IMR-90 (cell line): ENCODE results near the gene NOC2L. TPM values are rescaled to one million over a fixed set of nuclear protein-coding genes. Genes with fewer than 3 reads are reported as not detected.
A peak's percentile ranks its signal among the peaks of the same experiment; 100 is the strongest.

Source experiments
- ATAC-seq: fragments of 200-7000 bp; cut with Tn5 transposase; 2 replicates; pipeline ENCODE4 v1.9.1; 2020; ENCODE audit warnings: low read depth, mild to moderate bottlenecking, moderate library complexity
- BruUV-seq: library from RNA; stranded (reverse); fragments of 400-500 nt; replicated peaks from 2 replicates; lab custom pipeline; 2021; lab: Mats Ljungman, UMichigan
- CTCF ChIA-PET: fragments of 300-600 bp; formaldehyde crosslinking; extraction: SDS; loops from one replicate; lab custom pipeline; 2021; ENCODE audit warnings: antibody characterized with exemption; lab: Yijun Ruan, JAX
- POLR2A ChIA-PET: fragments of 300-600 bp; sonication (Branson Sonifier 250); formaldehyde crosslinking; loops from one replicate; lab custom pipeline; 2022; ENCODE audit warnings: antibody characterized with exemption; ENCODE audit not compliant: unreplicated experiment; lab: Charles Lee
- DNase-seq: peaks from one replicate; pipeline ENCODE4 v3.0.0; 2013
- H2AFZ ChIP-seq: replicated peaks from 2 replicates; pipeline ENCODE3; 2013; ENCODE audit warnings: low read length, mild to moderate bottlenecking; ENCODE audit not compliant: poor library complexity
- H2AK5ac ChIP-seq: 2 replicates; pipeline ENCODE4 v1.6.1; 2013; ENCODE audit warnings: low read depth, low read length, inconsistent platforms
- H2AK9ac ChIP-seq: replicated peaks from 2 replicates; pipeline ENCODE3; 2013; ENCODE audit warnings: mild to moderate bottlenecking, low read depth, low read length, moderate library complexity; ENCODE audit not compliant: poor library complexity
- H2BK120ac ChIP-seq: 2 replicates; pipeline ENCODE4 v1.6.1; 2013; ENCODE audit warnings: low read depth, low read length, inconsistent platforms
- H2BK15ac ChIP-seq: 3 replicates; pipeline ENCODE4 v1.6.1; 2013; ENCODE audit warnings: low read depth, low read length, inconsistent platforms
- H2BK20ac ChIP-seq: 2 replicates; pipeline ENCODE4 v1.6.1; 2013; ENCODE audit warnings: low read depth, mild to moderate bottlenecking, inconsistent platforms, low read length, moderate library complexity
- H2BK5ac ChIP-seq: 2 replicates; pipeline ENCODE4 v1.6.1; 2013; ENCODE audit warnings: mild to moderate bottlenecking, low read depth, low read length, inconsistent platforms; ENCODE audit not compliant: poor library complexity, severe bottlenecking
- H3K14ac ChIP-seq: replicated peaks from 2 replicates; pipeline ENCODE4 v1.6.1; 2013; ENCODE audit warnings: low read depth, low read length, inconsistent platforms
- H3K18ac ChIP-seq: 2 replicates; pipeline ENCODE4 v1.6.1; 2013; ENCODE audit warnings: low read depth, low read length, control low read depth
- H3K23ac ChIP-seq: 2 replicates; pipeline ENCODE4 v1.6.1; 2013; ENCODE audit warnings: low read depth, low read length, inconsistent platforms
- H3K27ac ChIP-seq: 2 replicates; pipeline ENCODE4 v1.5.1; 2013; ENCODE audit warnings: mild to moderate bottlenecking, control low read depth, low read length; ENCODE audit not compliant: insufficient read depth
- H3K27me3 ChIP-seq: 2 replicates; pipeline ENCODE4 v1.6.1; 2013; ENCODE audit warnings: low read length; ENCODE audit not compliant: control insufficient read depth, insufficient read depth
- H3K36me3 ChIP-seq: 2 replicates; pipeline ENCODE4 v1.6.1; 2013; ENCODE audit warnings: low read length, mixed read lengths; ENCODE audit not compliant: control insufficient read depth, insufficient read depth
- H3K4ac ChIP-seq: 2 replicates; pipeline ENCODE4 v1.6.1; 2013; ENCODE audit warnings: low read depth, low read length, inconsistent platforms
- H3K4me1 ChIP-seq: 2 replicates; pipeline ENCODE4 v1.6.1; 2013; ENCODE audit warnings: low read length, mixed read lengths; ENCODE audit not compliant: control insufficient read depth, insufficient read depth
- H3K4me2 ChIP-seq: 2 replicates; pipeline ENCODE4 v1.6.1; 2013; ENCODE audit warnings: low read depth, mild to moderate bottlenecking, control low read depth, low read length, moderate library complexity
- H3K4me3 ChIP-seq: 2 replicates; pipeline ENCODE4 v1.5.1; 2013; ENCODE audit warnings: low read depth, mild to moderate bottlenecking, control low read depth, low read length, moderate library complexity; ENCODE audit not compliant: insufficient read depth
- H3K56ac ChIP-seq: 2 replicates; pipeline ENCODE4 v1.6.1; 2013; ENCODE audit warnings: low read length, inconsistent platforms; ENCODE audit not compliant: insufficient read depth; ENCODE audit errors: extremely low read depth
- H3K79me1 ChIP-seq, 2 experiments: 2 replicates each; pipeline ENCODE4 v1.6.1; 2013; ENCODE audit warnings: low read length in 2 of 2, inconsistent platforms in 1 of 2, low read depth in 1 of 2
- H3K9ac ChIP-seq: 2 replicates; pipeline ENCODE4 v1.6.1; 2013; ENCODE audit warnings: low read depth, low read length, control low read depth
- H3K9me1 ChIP-seq: 2 replicates; pipeline ENCODE4 v1.6.1; 2013; ENCODE audit warnings: low read length, inconsistent platforms; ENCODE audit not compliant: insufficient read depth
- H3K9me3 ChIP-seq: 2 replicates; pipeline ENCODE4 v1.6.1; 2013; ENCODE audit warnings: low read length; ENCODE audit not compliant: control insufficient read depth, insufficient read depth
- H4K20me1 ChIP-seq: 2 replicates; pipeline ENCODE4 v1.6.1; 2013; ENCODE audit warnings: low read length, inconsistent platforms; ENCODE audit not compliant: insufficient read depth
- H4K5ac ChIP-seq: 2 replicates; pipeline ENCODE4 v1.6.1; 2013; ENCODE audit warnings: mild to moderate bottlenecking, low read depth, low read length, control low read depth
- H4K8ac ChIP-seq, 2 experiments: 2 replicates each; pipeline ENCODE4 v1.6.1; 2013; ENCODE audit warnings: low read depth in 2 of 2, low read length in 2 of 2, control low read depth in 1 of 2, inconsistent platforms in 1 of 2
- H4K91ac ChIP-seq: 2 replicates; pipeline ENCODE4 v1.6.1; 2013; ENCODE audit warnings: low read depth, low read length, inconsistent platforms; ENCODE audit not compliant: insufficient read depth
- CEBPB ChIP-seq: IDR thresholded peaks from 2 replicates; pipeline ENCODE4 v1.6.1; 2012; ENCODE audit warnings: low read depth, low read length, improper control_type of control experiment
- CHD1 ChIP-seq: IDR thresholded peaks from 2 replicates; pipeline ENCODE4 v1.6.1; 2012; ENCODE audit warnings: low read depth, low read length, improper control_type of control experiment
- WGBS, 2 experiments: methylation state at CpG; one replicate each; pipeline versions ENCODE4 v1.1.5 to v1.1.7; 2013; ENCODE audit warnings: missing lambda C conversion rate in 2 of 2; ENCODE audit not compliant: insufficient read length in 1 of 2; ENCODE audit errors: extremely low coverage in 2 of 2; 5-methylcytosine and 5-hydroxymethylcytosine counted together
- dilution Hi-C: fragments of 300-500 bp; cut with HindIII; formaldehyde crosslinking; loops from one replicate; pipeline ENCODE4 v1.14.3; 2018; ENCODE audit warnings: low sequenced_read_pairs; ENCODE audit not compliant: unreplicated experiment
- in situ Hi-C: fragments of 300-500 bp; cut with MboI; formaldehyde crosslinking; loops from 3 replicates; pipeline ENCODE4 v1.14.3; 2019; ENCODE audit warnings: low sequenced_read_pairs, inconsistent platforms, mixed read lengths
- intact Hi-C: fragments of 100-400 bp; cut with micrococcal nuclease; formaldehyde crosslinking; loops from 2 replicates; pipeline ENCODE4 v1.10.0; 2022
- polyA plus RNA-seq, 3 experiments: library from polyadenylated mRNA; depleted of rRNA; stranded (reverse); fragments of >200 nt; gene quantifications; 2 replicates each; pipeline ENCODE4 v1.2.3, GENCODE V29; 2012; ENCODE audit warnings: low replicate concordance in 1 of 3
- total RNA-seq: library from RNA; depleted of rRNA; stranded (reverse); fragments of >200 nt; gene quantifications from 2 replicates; pipeline ENCODE4 v1.2.3, GENCODE V29; 2012

The NOC2L gene
- total and polyA plus RNA-seq, 2 of the 4 experiments (the other 2 are of a cell fraction), result 74.2 to 106 TPM

GRCh38 chr1:916173-917075 is 42.6 kb downstream of the NOC2L start:
- ChIA-PET CTCF (no interaction called here), POLR2A (no interaction called here)
- dilution Hi-C loops, result no loop called here
- no peak overlapping the region; the same call in 1 of the 2 replicates for H3K4me2 ChIP-seq
- H3K36me3 ChIP-seq, result no peaks in the 10 kb centered on the region
- TF ChIP-seq CEBPB (peak; percentile 42; the same call in 1 of the 2 replicates), CHD1 (no peak)
- H3K4me1 ChIP-seq, result peaks cover 17% of the 10 kb centered on the region
- H4K91ac ChIP-seq, result no peak overlapping the region
- DNase-seq, result no peak
- no peak overlapping the region for H3K56ac ChIP-seq
- H3K27me3 ChIP-seq, result no peaks in the 10 kb centered on the region; the same call in 1 of the 2 replicates
- no peaks in the 10 kb centered on the region; the same call in 1 of the 2 replicates for H4K20me1 ChIP-seq
- H3K9me1 ChIP-seq, result peaks cover 3% of the 10 kb centered on the region
- no peak overlapping the region for H2BK15ac ChIP-seq
- H2AFZ ChIP-seq, result peak overlapping the region; percentile 58
- intact Hi-C loops, result no loop called here
- no peak overlapping the region for H3K4ac ChIP-seq
- no peak overlapping the region for H2AK5ac ChIP-seq
- no peak overlapping the region for H3K9ac ChIP-seq
- no peak overlapping the region for H3K27ac ChIP-seq
- H3K79me1 ChIP-seq, result peaks cover 2 to 6% of the 10 kb centered on the region in 2 experiments; a peak in 1 of 4 replicates
- no TSS peak for BruUV-seq
- H3K18ac ChIP-seq, result no peak overlapping the region
- H3K4me3 ChIP-seq, result no peak overlapping the region
- in situ Hi-C loops, result no loop called here
- H2BK5ac ChIP-seq, result no peak overlapping the region
- peak; percentile 40 for ATAC-seq
- H2BK20ac ChIP-seq, result no peak overlapping the region
- H3K9me3 ChIP-seq, result no peaks in the 10 kb centered on the region
- H4K5ac ChIP-seq, result no peak overlapping the region
- peak overlapping the region; percentile 72 for H2AK9ac ChIP-seq
- WGBS, 2 experiments, result 34% methylated on average over 12 of the region's 31 CpGs; no CpG with 5 or more reads in 1 of the 2 experiments
- no peak overlapping the region for H4K8ac ChIP-seq
- H2BK120ac ChIP-seq, result no peak overlapping the region
- no peak overlapping the region for H3K14ac ChIP-seq
- H3K23ac ChIP-seq, result no peak overlapping the region
